ENCODE results near the gene RFC2.

Gene RFC2

DNA sequence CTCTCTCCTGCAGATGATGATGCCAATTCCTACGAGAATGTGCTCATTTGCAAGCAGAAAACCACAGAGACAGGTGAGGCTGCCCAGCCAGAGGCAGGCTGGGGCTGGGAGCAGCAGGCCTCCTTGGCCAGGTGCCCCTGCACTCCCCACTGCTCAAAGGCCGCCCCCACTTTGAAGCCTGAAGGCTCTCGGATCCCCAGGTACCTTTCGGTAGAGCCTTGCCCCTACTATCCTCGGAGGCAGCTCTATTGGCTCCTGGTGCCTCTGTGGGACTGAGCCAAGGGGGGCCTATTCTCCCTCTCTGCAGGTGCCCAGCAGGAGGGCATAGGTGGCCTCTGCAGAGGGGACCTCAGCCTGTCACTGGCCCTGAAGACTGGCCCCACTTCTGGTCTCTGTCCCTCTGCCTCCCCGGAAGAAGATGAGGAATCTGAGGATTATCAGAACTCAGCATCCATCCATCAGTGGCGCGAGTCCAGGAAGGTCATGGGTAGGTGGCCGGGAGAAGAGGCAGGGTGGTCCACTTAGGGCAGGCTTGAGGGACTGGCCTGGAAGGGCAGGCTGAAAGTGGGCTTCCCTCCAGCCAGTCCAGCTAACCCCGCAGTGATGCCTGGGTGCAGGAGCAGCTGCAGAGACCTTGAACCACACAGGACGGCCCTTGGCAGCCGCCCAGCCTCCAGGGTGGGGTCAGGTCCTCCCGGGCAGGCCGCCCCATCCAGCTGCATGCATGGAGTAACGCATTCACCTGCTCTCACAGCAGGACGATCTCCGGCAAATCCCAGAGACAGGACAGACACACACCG lies 30.3 kb downstream of the RFC2 start:
- DNase-seq: no peak
- Histone ChIP-seq H3K9me3 (no peaks in the 10 kb centered on the region), H3K36me3 (peaks cover 2% of the 10 kb centered on the region), H3K4me1 (no peaks in the 10 kb centered on the region), H3K27me3 (no peaks in the 10 kb centered on the region), H3K4me3 (ENCODE audit: low read depth, low read length) (no peak overlapping the region)
- no peak for TF ChIP-seq CTCF (IDR thresholded peaks at IDR 0.05; ENCODE audit: low read depth, low read length)

DNA sequence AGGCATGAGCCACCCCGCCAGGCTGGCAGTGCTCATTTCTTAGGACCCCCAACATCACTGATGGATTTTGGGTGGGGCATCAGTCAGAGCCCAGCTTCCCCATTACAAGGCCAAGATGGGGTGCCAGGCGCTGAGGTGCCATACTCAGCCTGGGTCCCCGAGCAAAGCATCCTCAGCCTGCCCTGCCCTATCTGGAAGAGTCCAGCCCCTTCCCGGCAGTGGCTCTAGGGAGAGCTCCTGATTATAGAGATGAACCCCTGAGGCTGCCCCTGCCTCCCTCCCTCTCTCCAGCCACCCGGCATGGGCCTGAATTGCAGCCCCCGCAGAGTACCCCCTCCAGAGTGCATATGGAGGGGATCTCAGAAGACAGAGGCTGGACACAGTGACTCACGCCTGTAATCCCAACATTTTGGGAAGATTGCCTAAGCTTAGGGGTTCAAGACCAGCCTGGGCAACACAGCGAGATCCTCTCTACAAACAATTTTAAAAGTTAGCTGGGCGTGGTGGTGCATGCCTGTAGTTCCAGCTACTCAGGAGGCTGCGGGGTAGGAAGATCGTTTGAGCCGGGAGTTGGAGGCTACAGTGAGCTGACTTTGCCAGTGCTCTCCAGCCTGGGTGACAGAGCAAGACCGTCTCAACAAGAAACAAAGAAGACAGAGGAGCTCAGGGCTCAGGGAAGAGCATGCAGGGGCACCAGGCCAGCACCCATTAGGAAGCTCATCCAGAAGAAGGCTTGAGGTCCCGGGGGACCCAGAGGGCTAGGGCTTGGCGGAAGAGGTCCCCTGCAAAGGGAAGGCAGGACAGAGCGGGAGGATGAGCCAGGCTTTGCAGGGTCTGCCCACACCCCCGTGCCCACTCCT lies 31.1 kb downstream of the RFC2 start:
- DNase-seq: no peak
- H3K36me3 ChIP-seq: no peaks in the 10 kb centered on the region
- no peak for TF ChIP-seq CTCF (IDR thresholded peaks at IDR 0.05; ENCODE audit: low read depth, low read length)
- no peaks in the 10 kb centered on the region; the same call in 1 of the 2 replicates for H3K9me3 ChIP-seq
- H3K27me3 ChIP-seq: no peaks in the 10 kb centered on the region
- no peaks in the 10 kb centered on the region for H3K4me1 ChIP-seq
- no peak overlapping the region for H3K4me3 ChIP-seq (ENCODE audit: low read depth, low read length)

DNA sequence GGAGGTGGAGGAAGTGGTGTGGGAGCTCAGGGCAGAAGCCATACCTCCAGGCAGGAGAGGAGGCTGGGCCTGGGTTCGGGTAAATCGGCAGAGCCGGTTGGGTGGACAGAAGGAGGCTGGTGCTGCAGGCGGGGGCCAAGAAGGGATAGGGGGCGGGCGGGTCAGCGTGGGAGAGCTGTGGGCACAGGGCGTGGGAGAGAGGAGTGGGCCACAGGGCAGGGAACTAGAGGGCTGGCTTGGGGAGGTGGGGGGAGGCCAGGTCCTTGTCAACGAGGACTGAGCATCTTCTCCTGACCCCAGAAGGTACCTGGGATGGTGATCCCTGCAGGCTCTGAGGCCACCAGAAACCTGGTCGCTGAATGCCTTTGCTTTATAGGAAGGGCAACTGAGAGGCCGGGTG lies 32.5 kb downstream of the RFC2 start:
- no peak for DNase-seq
- no peaks in the 10 kb centered on the region for H3K4me1 ChIP-seq
- no peaks in the 10 kb centered on the region for H3K36me3 ChIP-seq

DNA sequence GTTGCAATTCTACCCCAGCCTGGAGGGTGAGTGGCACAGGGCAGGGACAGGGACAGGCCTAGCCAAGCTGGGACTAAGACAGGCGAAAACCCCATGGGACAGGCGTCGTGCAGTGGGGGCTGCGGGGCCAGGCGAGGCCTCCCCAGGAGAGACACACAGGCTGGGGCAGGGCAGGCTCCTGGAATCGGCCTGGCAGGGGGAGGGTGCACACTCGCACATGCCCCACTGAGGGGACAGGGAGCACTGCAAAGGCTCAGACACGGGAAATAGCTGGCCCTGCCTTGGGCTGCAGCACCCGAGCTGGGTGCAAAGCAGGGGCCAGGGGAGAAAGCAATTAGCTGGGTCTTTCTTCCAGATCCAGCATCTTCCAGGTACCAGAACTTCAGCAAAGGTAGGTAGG lies 34.0 kb downstream of the RFC2 start:
- H3K4me3 ChIP-seq (ENCODE audit: low read depth, low read length): no peak overlapping the region
- no peak for TF ChIP-seq CTCF (IDR thresholded peaks at IDR 0.05; ENCODE audit: low read depth, low read length)
- no peaks in the 10 kb centered on the region for H3K36me3 ChIP-seq
- no peaks in the 10 kb centered on the region; the same call in 1 of the 2 replicates for H3K9me3 ChIP-seq
- H3K4me1 ChIP-seq: no peaks in the 10 kb centered on the region
- no peak for DNase-seq
- no peaks in the 10 kb centered on the region for H3K27me3 ChIP-seq

More for the DNA sequence above, 32.5 kb downstream of the RFC2 start:
- no peak for TF ChIP-seq CTCF (IDR thresholded peaks at IDR 0.05; ENCODE audit: low read depth, low read length)
- Histone ChIP-seq H3K4me3 (ENCODE audit: low read depth, low read length) (no peak overlapping the region), H3K9me3 (no peaks in the 10 kb centered on the region; the same call in 1 of the 2 replicates), H3K27me3 (no peaks in the 10 kb centered on the region)

GRCh38 chr7:74219416-74219815 lies 34.8 kb downstream of the RFC2 start:
- Histone ChIP-seq H3K27me3 (no peaks in the 10 kb centered on the region), H3K36me3 (no peaks in the 10 kb centered on the region), H3K9me3 (no peaks in the 10 kb centered on the region; the same call in 1 of the 2 replicates), H3K4me3 (ENCODE audit: low read depth, low read length) (no peak overlapping the region), H3K4me1 (no peaks in the 10 kb centered on the region)
- no peak for DNase-seq
- TF ChIP-seq CTCF (IDR thresholded peaks at IDR 0.05; ENCODE audit: low read depth, low read length): no peak
